ENCODE results near the gene FOXL2. TPM values are rescaled to one million over a fixed set of nuclear protein-coding genes. Genes with fewer than 3 reads are reported as not detected.

Gene FOXL2
- total and polyA plus RNA-seq, 9 of the 15 experiments (the other 6 are each of a cell fraction or from before 2014, with no cell fraction given), result 0.27 to 22.1 (median 3.2) TPM

- TF ChIP-seq HNRNPLL (IDR thresholded peaks at IDR 0.05; ENCODE audit: low read depth, low read length, poor library complexity, severe bottlenecking), result peak; percentile 39
- no peak for TF ChIP-seq ZNF174 (CRISPR knock-in tag; IDR thresholded peaks at IDR 0.05)
- TF ChIP-seq DACH1 (IDR thresholded peaks at IDR 0.05; ENCODE audit: partially characterized antibody), result no peak
- TF ChIP-seq, protein P1, sequence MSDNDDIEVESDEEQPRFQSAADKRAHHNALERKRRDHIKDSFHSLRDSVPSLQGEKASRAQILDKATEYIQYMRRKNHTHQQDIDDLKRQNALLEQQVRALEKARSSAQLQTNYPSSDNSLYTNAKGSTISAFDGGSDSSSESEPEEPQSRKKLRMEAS (CRISPR knock-in tag; IDR thresholded peaks at IDR 0.05), result peak; percentile 67
- TF ChIP-seq ZNF121 (CRISPR knock-in tag; conservative IDR thresholded peaks at IDR 0.05), result no peak
- TF ChIP-seq, protein P2, sequence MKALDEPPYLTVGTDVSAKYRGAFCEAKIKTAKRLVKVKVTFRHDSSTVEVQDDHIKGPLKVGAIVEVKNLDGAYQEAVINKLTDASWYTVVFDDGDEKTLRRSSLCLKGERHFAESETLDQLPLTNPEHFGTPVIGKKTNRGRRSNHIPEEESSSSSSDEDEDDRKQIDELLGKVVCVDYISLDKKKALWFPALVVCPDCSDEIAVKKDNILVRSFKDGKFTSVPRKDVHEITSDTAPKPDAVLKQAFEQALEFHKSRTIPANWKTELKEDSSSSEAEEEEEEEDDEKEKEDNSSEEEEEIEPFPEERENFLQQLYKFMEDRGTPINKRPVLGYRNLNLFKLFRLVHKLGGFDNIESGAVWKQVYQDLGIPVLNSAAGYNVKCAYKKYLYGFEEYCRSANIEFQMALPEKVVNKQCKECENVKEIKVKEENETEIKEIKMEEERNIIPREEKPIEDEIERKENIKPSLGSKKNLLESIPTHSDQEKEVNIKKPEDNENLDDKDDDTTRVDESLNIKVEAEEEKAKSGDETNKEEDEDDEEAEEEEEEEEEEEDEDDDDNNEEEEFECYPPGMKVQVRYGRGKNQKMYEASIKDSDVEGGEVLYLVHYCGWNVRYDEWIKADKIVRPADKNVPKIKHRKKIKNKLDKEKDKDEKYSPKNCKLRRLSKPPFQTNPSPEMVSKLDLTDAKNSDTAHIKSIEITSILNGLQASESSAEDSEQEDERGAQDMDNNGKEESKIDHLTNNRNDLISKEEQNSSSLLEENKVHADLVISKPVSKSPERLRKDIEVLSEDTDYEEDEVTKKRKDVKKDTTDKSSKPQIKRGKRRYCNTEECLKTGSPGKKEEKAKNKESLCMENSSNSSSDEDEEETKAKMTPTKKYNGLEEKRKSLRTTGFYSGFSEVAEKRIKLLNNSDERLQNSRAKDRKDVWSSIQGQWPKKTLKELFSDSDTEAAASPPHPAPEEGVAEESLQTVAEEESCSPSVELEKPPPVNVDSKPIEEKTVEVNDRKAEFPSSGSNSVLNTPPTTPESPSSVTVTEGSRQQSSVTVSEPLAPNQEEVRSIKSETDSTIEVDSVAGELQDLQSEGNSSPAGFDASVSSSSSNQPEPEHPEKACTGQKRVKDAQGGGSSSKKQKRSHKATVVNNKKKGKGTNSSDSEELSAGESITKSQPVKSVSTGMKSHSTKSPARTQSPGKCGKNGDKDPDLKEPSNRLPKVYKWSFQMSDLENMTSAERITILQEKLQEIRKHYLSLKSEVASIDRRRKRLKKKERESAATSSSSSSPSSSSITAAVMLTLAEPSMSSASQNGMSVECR (CRISPR knock-in tag; IDR thresholded peaks at IDR 0.05), result peak; percentile 77
- TF ChIP-seq, protein P3, sequence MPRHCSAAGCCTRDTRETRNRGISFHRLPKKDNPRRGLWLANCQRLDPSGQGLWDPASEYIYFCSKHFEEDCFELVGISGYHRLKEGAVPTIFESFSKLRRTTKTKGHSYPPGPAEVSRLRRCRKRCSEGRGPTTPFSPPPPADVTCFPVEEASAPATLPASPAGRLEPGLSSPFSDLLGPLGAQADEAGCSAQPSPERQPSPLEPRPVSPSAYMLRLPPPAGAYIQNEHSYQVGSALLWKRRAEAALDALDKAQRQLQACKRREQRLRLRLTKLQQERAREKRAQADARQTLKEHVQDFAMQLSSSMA (CRISPR knock-in tag; IDR thresholded peaks at IDR 0.05), result no peak
- no peak for TF ChIP-seq ZNF23 (CRISPR knock-in tag; IDR thresholded peaks at IDR 0.05)
- TF ChIP-seq, protein P4, sequence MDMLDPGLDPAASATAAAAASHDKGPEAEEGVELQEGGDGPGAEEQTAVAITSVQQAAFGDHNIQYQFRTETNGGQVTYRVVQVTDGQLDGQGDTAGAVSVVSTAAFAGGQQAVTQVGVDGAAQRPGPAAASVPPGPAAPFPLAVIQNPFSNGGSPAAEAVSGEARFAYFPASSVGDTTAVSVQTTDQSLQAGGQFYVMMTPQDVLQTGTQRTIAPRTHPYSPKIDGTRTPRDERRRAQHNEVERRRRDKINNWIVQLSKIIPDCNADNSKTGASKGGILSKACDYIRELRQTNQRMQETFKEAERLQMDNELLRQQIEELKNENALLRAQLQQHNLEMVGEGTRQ (CRISPR knock-in tag; IDR thresholded peaks at IDR 0.05), result peak; percentile 85
- no peak for TF ChIP-seq ZNF282 (CRISPR knock-in tag; IDR thresholded peaks at IDR 0.05)
- no peak for TF ChIP-seq POLR3A (IDR thresholded peaks at IDR 0.05; ENCODE audit: borderline replicate concordance, extremely low read depth, insufficient read depth, insufficient read length)
- peak in 1 of 3 experiments; percentile 50; a peak in 1 of 6 replicates for TF ChIP-seq ZBTB11 (CRISPR knock-in tag; IDR thresholded peaks at IDR 0.05)
- no peak for TF ChIP-seq ZNF324 (CRISPR knock-in tag; IDR thresholded peaks at IDR 0.05)
- no peak for TF ChIP-seq ZNF143 (CRISPR knock-in tag; IDR thresholded peaks at IDR 0.05)
- no peak for TF ChIP-seq BCL6 (CRISPR knock-in tag; IDR thresholded peaks at IDR 0.05)
- TF ChIP-seq RHOXF2B (CRISPR knock-in tag; conservative IDR thresholded peaks at IDR 0.05), result no peak
- peak; percentile 84; the same call in 1 of the 2 replicates for TF ChIP-seq RB1 (IDR thresholded peaks at IDR 0.05; ENCODE audit: low read depth)
- peak; percentile 68; the same call in 1 of the 2 replicates for TF ChIP-seq SP1 (CRISPR knock-in tag; IDR thresholded peaks at IDR 0.05)
Measured at GRCh38 chr3:138935863-138936740, 10.8 kb downstream of the FOXL2 start (continued).
